ENCODE results near the gene BMPR1A.

- TF ChIP-seq CTCF (IDR thresholded peaks at IDR 0.05; ENCODE audit: low read depth, low read length, poor library complexity, severe bottlenecking): no peak
- no peak for TF ChIP-seq EZH2phosphoT487 (IDR thresholded peaks at IDR 0.05; ENCODE audit: borderline replicate concordance, low read length)
Observed at GRCh38 chr10:86938260-86938659, 181.8 kb downstream of the BMPR1A start.

Measured in DOHH2 (cell line).